ENCODE data around the gene ZNF813.

The ZNF813 gene

GRCh38 chr19:53520547-53521372 is 53.2 kb downstream of the ZNF813 start:
- DNase-seq (ENCODE audit: low read depth, low spot score) = peak; percentile 99

GRCh38 chr19:53521373-53522202 is 54.1 kb downstream of the ZNF813 start:
- DNase-seq (ENCODE audit: low read depth, low spot score) = no peak

DNA sequence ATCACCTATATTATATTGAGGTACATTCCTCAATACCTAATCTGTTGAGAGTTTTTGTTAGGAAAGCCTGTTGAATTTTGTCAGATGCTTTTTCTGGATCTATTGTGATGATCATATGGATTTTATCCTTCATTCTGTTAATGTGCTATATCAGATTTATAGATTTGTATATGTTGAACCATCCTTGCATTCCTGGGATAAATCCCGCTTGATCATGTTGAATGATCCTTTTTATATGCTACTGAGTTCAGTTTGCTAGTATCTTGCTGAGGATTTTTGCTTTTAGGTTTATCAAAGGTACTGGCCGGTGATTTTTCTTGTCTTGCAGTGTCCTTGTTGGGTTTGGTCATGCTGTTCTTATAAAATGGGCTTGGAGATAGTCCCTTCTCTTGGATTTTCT is 58.4 kb downstream of the ZNF813 start:
- DNase-seq (ENCODE audit: low read depth, low spot score) = no peak

- no peak for DNase-seq (ENCODE audit: low read depth, low spot score)
These were observed 63.1 kb downstream of the ZNF813 start for GRCh38 chr19:53530622-53531021.

- DNase-seq (ENCODE audit: low read depth, low spot score) = no peak
These were observed 63.9 kb downstream of the ZNF813 start for GRCh38 chr19:53531457-53531856.

DNA sequence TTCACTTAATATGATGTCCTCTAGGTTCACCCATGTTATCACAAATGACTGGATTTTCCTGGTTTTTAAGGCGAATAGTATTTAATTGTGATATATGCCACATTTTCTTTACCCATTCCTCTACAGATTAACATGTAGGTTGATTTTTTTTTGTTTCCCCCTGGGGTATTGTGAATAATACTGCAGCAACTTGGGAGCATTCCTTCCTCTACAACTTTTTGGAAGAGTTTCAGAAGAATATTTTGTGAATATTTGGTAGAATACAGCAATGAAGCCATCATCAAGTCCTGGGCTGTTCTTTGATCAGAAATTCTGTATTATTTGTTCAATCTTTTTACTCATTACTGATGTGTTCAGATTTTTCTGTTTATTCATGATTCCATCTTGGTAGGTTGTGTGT is 64.8 kb downstream of the ZNF813 start:
- DNase-seq (ENCODE audit: low read depth, low spot score) = no peak

- DNase-seq (ENCODE audit: low read depth, low spot score) = no peak
These were observed 68.7 kb downstream of the ZNF813 start for GRCh38 chr19:53536225-53536548.

DNA sequence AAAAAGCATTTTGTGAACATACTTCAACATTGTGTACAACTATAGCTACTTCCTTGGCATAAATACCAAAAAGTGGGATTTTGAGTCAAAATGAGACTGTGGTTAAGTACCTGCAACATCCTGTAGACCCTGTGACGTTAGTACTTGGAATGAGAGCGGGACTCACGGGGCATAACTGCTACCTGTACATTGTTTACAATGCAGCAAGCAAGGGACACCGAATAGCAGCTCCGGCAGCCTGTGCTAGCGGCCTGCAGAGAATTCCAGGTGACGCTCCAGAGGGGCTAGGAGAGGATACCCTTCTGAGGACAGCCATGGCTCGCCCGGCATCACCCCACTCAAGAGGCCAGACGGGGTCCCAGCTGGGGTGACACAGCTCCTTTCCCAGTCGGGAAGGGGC is 69.6 kb downstream of the ZNF813 start:
- DNase-seq (ENCODE audit: low read depth, low spot score) = no peak

- DNase-seq (ENCODE audit: low read depth, low spot score) = peak; percentile 82
These were observed 70.2 kb downstream of the ZNF813 start, which contains the start of gene ZNF331 for GRCh38 chr19:53537521-53538377. TSS of gene ZNF331 (plus strand) at chr19:53538145. CDS start at chr19:53569377, 31,232 bp downstream.

DNA sequence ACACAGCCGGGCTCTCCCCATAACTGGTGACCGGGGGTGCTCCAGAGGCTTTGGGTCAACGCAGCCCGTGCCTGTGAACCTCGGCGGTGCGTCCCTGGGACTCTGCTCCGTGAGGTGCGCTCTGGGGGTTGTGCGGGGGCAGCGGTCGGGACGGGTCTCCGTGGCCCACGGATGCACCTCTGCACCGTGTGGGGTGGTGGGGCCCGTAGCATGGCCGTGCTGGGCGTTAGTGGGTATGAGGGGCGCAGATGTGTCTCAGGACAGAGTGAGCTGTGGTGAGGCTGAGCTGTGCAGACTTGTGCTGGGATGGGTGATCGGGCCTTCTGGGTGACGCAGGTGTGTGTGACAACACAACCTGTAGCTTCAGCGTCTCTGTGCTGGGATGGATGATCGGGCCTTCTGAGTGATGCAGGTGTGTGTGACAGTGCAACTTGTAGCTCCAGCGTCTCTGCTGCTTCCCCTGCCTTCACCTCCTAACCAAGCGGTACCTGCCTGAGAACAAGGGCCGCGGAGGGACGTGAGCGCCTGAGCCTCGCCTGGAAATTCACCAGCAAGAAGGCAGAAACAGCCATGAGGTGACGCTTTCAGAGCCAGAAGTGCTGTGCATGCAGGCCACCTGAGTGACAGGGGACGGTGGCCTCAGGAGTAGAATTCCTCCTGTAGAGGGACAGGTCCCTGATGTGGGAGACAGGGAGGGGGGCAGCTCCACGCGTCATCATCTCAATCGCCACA is 71.0 kb downstream of the ZNF813 start:
- no peak for DNase-seq (ENCODE audit: low read depth, low spot score)

DNA sequence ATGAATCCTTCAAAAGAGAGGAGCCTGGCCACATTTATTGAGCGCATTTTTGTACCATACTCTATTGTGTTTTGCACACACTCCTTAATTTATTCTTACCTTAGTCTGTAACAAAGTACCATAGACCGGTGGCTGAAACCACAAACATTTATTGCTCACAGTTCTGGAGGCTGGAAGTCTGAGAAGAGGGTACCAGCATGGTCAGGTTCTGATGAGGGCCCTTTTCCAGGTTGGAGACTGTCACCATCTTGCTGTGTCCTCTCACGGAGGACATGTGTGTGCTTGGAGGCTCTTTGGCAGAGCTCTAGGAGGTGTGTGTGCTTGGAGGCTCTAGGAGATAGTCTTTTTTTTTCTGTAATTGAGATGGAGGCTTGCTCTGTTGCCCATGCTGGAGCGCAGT is 72.6 kb downstream of the ZNF813 start:
- DNase-seq (ENCODE audit: low read depth, low spot score) = no peak

DNA sequence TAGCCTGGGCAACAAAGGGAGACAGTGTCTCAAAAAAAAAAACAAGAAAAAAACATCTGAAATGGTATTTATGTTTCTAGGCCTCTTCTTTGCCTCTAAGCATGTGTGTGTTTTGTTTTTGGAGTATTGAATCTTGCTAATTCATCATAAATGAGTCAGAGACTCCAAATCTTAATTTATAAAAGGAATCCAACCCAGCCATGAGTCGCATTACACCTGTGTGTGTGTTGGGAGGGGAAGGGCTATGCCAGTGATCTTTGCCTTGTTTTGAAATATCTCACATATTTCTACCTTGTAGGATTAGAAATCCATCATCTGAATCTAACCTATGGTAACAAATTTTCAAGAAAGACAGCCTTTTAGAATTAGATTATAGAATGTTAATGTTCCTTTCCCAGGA is 74.4 kb downstream of the ZNF813 start:
- DNase-seq (ENCODE audit: low read depth, low spot score) = no peak

- peak; percentile 60 for DNase-seq (ENCODE audit: low read depth, low spot score)
These were observed 77.9 kb downstream of the ZNF813 start for GRCh38 chr19:53545271-53546065.
